Omental fat pad (tissue), 4 donors: ENCODE measurements around the gene GAS6. TPM values are rescaled to one million over a fixed set of nuclear protein-coding genes. Genes with fewer than 3 reads are reported as not detected.

Source experiments
- ATAC-seq: fragments of 150-250 bp; one replicate; pipeline ENCODE4 v1.9.1; 2016; ENCODE audit warnings: mild to moderate bottlenecking, moderate library complexity; ENCODE audit not compliant: low FRiP score
- DNase-seq: peaks from one replicate; pipeline ENCODE4 v3.0.0-alpha.2; 2019; ENCODE audit warnings: low spot score
- CTCF ChIP-seq, 3 donors: fragments of 450-650 bp; IDR thresholded peaks; one replicate each; pipeline ENCODE4 v1.5.1; 2016 to 2017; ENCODE audit warnings: antibody characterized with exemption in 3 of 3, mild to moderate bottlenecking in 3 of 3, moderate library complexity in 2 of 3
- total RNA-seq, 4 donors: library from RNA; depleted of rRNA; stranded (reverse); fragments of >200 nt; gene quantifications; one replicate each; pipeline ENCODE4 v1.1.0, GENCODE V29; 2016

The GAS6 gene
- total RNA-seq, 4 donors from 2014 or later = 129 to 207 (median 164) TPM

- no peak for TF ChIP-seq CTCF (IDR thresholded peaks at IDR 0.05)
- no peak for DNase-seq
- no peak for ATAC-seq
These were observed 36.8 kb upstream of the GAS6 start for GRCh38 chr13:113900646-113901045.

DNA sequence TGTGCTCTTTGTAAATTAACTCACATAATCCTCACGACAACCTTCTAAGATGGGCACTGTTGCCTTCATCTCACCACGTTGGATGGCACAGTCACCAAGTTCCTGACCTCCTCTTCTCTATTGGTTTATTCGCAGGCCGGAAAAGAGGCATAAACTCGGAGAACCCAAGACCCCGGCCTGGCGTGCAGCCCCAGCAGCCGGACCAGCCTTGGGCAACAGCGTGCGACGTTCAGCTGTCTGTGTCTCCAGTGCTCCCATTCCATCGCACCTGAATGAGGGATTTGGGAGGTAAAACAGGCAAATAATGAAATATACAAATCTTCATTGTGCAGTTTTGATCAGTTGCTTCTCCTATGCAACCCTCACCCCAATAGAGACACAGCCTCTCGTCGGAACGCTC, 34.5 kb upstream of the GAS6 start:
- no peak for TF ChIP-seq CTCF (IDR thresholded peaks at IDR 0.05)
- DNase-seq (no peak), ATAC-seq (no peak)

- no peak for DNase-seq
- no peak for ATAC-seq
These were observed 34.1 kb upstream of the GAS6 start for GRCh38 chr13:113897966-113898365.

GRCh38 chr13:113897161-113897560, 33.3 kb upstream of the GAS6 start:
- peak; percentile 18 for DNase-seq
- ATAC-seq = peak; percentile 70
- TF ChIP-seq CTCF (IDR thresholded peaks at IDR 0.05) = no peak

More at GRCh38 chr13:113897966-113898365, 34.1 kb upstream of the GAS6 start:
- TF ChIP-seq CTCF (IDR thresholded peaks at IDR 0.05) = no peak

- no peak for DNase-seq
- no peak for TF ChIP-seq CTCF (IDR thresholded peaks at IDR 0.05)
- ATAC-seq = no peak
These were observed 31.6 kb upstream of the GAS6 start for GRCh38 chr13:113895436-113895835.

DNA sequence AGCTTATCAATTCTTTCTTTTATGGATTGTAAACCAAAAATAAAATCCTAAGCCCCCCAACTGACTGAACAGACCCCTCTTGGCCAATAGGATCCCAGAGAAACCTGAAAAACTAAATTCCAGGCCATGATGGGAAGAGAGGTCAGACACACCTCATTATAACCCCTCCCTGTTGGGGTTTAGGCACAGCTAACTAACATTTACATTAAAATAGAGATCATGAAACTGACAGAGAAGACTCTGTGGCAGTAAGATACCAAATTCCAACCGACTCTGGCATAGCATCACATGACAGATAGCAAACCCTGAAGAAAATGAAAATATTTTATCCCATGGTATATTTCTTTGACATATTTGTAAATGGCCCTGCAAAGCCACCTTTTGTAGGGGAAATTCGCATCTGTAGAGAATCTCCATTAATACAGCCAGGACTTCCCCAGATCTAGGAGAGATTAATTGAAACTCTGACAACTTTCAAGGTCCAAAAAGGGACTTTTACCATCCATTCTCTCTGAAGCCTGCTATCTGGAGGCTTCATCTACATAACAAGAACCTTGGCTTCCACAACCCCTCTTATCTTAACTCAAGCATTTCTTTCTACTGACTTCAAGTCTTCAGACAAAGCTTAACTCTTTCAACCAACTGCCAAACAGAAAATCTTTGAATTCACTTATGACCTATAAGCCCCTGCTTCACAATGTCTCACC, 27.1 kb upstream of the GAS6 start:
- no peak for ATAC-seq
- no peak for TF ChIP-seq CTCF (IDR thresholded peaks at IDR 0.05)
- DNase-seq = no peak

DNA sequence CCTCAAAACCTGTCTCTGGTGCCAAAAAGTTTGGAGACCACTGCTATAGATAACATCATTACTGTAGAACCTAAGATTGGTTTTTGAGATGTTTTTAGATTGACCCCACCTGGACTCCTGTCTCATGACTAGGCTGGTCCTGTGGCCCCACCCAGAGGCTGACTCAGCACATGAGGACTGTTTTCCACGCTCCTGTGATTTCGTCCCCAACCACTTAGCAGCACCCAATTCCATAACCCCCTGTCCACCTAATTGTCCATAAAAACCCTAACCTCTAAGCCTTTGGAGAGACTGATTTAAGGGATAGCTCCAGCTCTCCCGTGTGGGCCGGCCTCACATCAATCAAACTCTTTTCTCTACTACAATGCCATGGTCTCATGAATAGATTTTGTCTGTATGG, 25.6 kb upstream of the GAS6 start:
- DNase-seq = no peak
- ATAC-seq = no peak
- TF ChIP-seq CTCF (IDR thresholded peaks at IDR 0.05) = no peak
